ENCODE measurements around the gene TRIM71. TPM values are rescaled to one million over a fixed set of nuclear protein-coding genes. Genes with fewer than 3 reads are reported as not detected.
"Not testable (repeated sequence)": the region's sequence is repeated elsewhere in the genome, so short reads cannot be mapped to it uniquely, and the experiment has no call there.

Gene TRIM71
- 10 to 100 TPM in 1 of 2 donors, not detected in 1; 11.1 TPM for total RNA-seq

GRCh38 chr3:32817558-32818228 is at the start of gene TRIM71:
Gene TRIM71 (plus strand): TSS chr3:32817997. CDS start chr3:32818081, 84 bp downstream.
- H3K4me1 ChIP-seq (replicated peaks) = peaks cover 6% of the 10 kb centered on the region
- H3K27me3 ChIP-seq (replicated peaks; ENCODE audit: insufficient read depth) = peaks cover 20% of the 10 kb centered on the region
- no peak for DNase-seq (ENCODE audit: low spot score)
- no peaks in the 10 kb centered on the region for H3K9me3 ChIP-seq
- H3K36me3 ChIP-seq = no peaks in the 10 kb centered on the region
- peak within 1 kb of the TSS; percentile 16 to 21 for H3K4me3 ChIP-seq
- WGBS = 1% methylated on average over 57 of the region's 59 CpGs
- intact Hi-C loops (cut with DNase I) = no loop called here
- no peak within 1 kb of the TSS for H3K27ac ChIP-seq
- TF ChIP-seq POLR2AphosphoS5 (IDR thresholded peaks at IDR 0.05) (no peak), POLR2A (IDR thresholded peaks at IDR 0.05) (no peak)
- TF ChIP-seq, protein P1, sequence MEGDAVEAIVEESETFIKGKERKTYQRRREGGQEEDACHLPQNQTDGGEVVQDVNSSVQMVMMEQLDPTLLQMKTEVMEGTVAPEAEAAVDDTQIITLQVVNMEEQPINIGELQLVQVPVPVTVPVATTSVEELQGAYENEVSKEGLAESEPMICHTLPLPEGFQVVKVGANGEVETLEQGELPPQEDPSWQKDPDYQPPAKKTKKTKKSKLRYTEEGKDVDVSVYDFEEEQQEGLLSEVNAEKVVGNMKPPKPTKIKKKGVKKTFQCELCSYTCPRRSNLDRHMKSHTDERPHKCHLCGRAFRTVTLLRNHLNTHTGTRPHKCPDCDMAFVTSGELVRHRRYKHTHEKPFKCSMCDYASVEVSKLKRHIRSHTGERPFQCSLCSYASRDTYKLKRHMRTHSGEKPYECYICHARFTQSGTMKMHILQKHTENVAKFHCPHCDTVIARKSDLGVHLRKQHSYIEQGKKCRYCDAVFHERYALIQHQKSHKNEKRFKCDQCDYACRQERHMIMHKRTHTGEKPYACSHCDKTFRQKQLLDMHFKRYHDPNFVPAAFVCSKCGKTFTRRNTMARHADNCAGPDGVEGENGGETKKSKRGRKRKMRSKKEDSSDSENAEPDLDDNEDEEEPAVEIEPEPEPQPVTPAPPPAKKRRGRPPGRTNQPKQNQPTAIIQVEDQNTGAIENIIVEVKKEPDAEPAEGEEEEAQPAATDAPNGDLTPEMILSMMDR (IDR thresholded peaks at IDR 0.05) = no peak

GRCh38 chr3:32778389-32778788 is 39.4 kb upstream of the TRIM71 start:
- no peaks in the 10 kb centered on the region for H3K4me1 ChIP-seq (replicated peaks)
- no peak overlapping the region for H3K4me3 ChIP-seq
- intact Hi-C loops (cut with DNase I) = no loop called here
- H3K27me3 ChIP-seq (replicated peaks; ENCODE audit: insufficient read depth) = no peaks in the 10 kb centered on the region
- TF ChIP-seq POLR2A (IDR thresholded peaks at IDR 0.05) = no peak
- H3K27ac ChIP-seq = no peak overlapping the region
- no peaks in the 10 kb centered on the region for H3K9me3 ChIP-seq
- no peak for DNase-seq (ENCODE audit: low spot score)
- H3K36me3 ChIP-seq = no peaks in the 10 kb centered on the region
- 99% methylated on average over 4 of the region's 4 CpGs for WGBS

GRCh38 chr3:32780071-32780734 is 37.6 kb upstream of the TRIM71 start:
- TF ChIP-seq, protein P1 (IDR thresholded peaks at IDR 0.05) = no peak
- no peak for TF ChIP-seq POLR2AphosphoS5 (IDR thresholded peaks at IDR 0.05)
- TF ChIP-seq POLR2A (IDR thresholded peaks at IDR 0.05) = no peak
- WGBS = 93% methylated on average over 10 of the region's 10 CpGs
- intact Hi-C loops (cut with DNase I) = loop anchor here (5.0 kb wide), 1 partner anchor 278 kb away; the partner anchor contains the start of gene CMTM6
- Histone ChIP-seq H3K27me3 (replicated peaks; ENCODE audit: insufficient read depth) (no peaks in the 10 kb centered on the region), H3K9me3 (no peaks in the 10 kb centered on the region), H3K4me3 (no peak overlapping the region), H3K27ac (no peak overlapping the region), H3K4me1 (replicated peaks) (no peaks in the 10 kb centered on the region), H3K36me3 (no peaks in the 10 kb centered on the region)
- DNase-seq (ENCODE audit: low spot score) = no peak

DNA sequence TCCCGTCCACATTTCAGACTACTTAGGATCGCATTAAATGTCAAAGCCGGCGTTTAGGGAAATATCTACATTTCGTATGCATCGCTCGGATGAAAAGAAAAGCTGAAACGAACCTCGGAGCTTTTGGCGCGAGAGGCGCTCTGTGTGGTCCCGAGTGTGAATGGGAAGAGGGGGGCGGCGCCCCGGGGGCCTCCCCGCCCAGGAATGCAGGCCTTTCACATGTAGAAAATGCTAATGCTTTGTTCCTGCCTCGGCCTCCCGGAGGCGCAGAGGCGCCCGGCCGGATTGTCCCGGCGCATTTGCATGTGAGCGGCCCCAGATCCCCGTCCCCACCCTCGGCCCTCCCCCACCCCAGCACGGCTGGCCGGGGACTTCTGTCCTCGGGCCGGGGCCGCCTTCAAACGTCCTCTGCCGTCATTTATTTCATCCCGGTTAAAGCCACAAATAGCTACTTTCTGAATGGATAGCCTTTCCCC is 37.0 kb upstream of the TRIM71 start:
- TF ChIP-seq, protein P1 (IDR thresholded peaks at IDR 0.05) = no peak
- no peak for TF ChIP-seq POLR2AphosphoS5 (IDR thresholded peaks at IDR 0.05)
- TF ChIP-seq POLR2A (IDR thresholded peaks at IDR 0.05) = no peak
- 6% methylated on average over 35 of the region's 36 CpGs for WGBS
- Histone ChIP-seq H3K27ac (no peak overlapping the region), H3K27me3 (replicated peaks; ENCODE audit: insufficient read depth) (no peaks in the 10 kb centered on the region), H3K36me3 (no peaks in the 10 kb centered on the region), H3K4me1 (replicated peaks) (no peaks in the 10 kb centered on the region), H3K9me3 (no peaks in the 10 kb centered on the region), H3K4me3 (peak overlapping the region; percentile 28 to 41)
- DNase-seq (ENCODE audit: low spot score) = peak; percentile 8
- intact Hi-C loops (cut with DNase I) = loop anchor here (5.0 kb wide), 1 partner anchor 278 kb away; the partner anchor contains the start of gene CMTM6

DNA sequence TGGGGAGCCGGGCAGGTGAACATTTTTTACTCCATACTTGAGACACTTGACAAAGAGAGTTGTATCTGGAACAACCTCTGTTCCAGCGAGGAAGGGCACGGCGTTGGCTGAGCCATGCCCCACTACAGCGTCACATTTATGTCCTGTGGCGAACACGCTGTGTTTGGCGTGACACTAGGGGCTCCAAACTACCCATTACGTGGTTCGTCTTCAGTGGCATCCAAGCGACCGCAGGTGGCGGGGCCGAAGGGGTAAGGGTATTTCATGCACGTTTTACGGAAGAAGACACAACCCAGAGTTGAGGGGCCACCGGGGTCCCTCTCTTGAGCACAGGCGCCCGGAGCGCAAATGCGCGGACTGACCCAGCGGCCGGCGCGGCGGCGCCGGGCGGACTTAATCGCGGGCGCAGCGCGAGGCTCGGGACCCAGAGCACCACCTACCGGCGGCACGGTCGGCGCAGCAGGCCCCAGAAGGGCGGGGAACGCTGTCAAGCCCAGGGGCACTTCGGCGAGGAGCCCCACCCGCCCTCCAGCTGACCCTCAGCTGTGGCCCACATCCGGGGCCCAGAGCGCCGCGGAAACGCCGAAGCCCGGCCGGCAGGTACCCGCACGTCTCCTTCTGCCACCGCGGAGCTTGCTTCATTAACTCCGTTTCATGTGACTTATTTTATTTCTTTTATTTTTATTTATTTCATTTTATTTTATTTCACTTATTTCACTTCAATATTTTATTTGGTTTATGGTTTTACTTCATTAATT is 36.4 kb upstream of the TRIM71 start:
- Histone ChIP-seq H3K9me3 (no peaks in the 10 kb centered on the region), H3K4me1 (replicated peaks) (no peaks in the 10 kb centered on the region), H3K27me3 (replicated peaks; ENCODE audit: insufficient read depth) (no peaks in the 10 kb centered on the region), H3K36me3 (no peaks in the 10 kb centered on the region), H3K4me3 (peak overlapping the region; percentile 28 to 41), H3K27ac (no peak overlapping the region)
- 3% methylated on average over 52 of the region's 59 CpGs for WGBS
- intact Hi-C loops (cut with DNase I) = loop anchor here (5.0 kb wide), 1 partner anchor 279 kb away; the partner anchor contains the start of gene CMTM6
- peak; percentile 55 for DNase-seq (ENCODE audit: low spot score)
- TF ChIP-seq, protein P1 (IDR thresholded peaks at IDR 0.05) = peak; percentile 19 to 66 (median 55)
- no peak for TF ChIP-seq POLR2A (IDR thresholded peaks at IDR 0.05)

- H3K27me3 ChIP-seq (replicated peaks; ENCODE audit: insufficient read depth); H3K27ac ChIP-seq; H3K36me3 ChIP-seq; DNase-seq (ENCODE audit: low spot score); H3K4me1 ChIP-seq (replicated peaks); H3K9me3 ChIP-seq: not testable (repeated sequence)
- intact Hi-C loops (cut with DNase I) = loop anchor here (5.0 kb wide), 1 partner anchor 280 kb away; the partner anchor contains the start of gene CMTM6
- WGBS = 90% methylated on average over 9 of the region's 9 CpGs
- H3K4me3 ChIP-seq = peak overlapping the region in 1 of 2 donors; percentile 41
Measured at GRCh38 chr3:32781969-32782270, 35.9 kb upstream of the TRIM71 start.

Measured in prostate gland (tissue), 2 donors.